NT2/D1 (cell line): ENCODE measurements around the gene CNKSR3.

Experiments
- SUZ12 ChIP-seq: IDR thresholded peaks from 2 replicates; pipeline ENCODE4 v1.6.1; 2011; ENCODE audit not compliant: insufficient read length, insufficient read depth; ENCODE audit errors: extremely low read depth
- YY1 ChIP-seq: IDR thresholded peaks from 2 replicates; pipeline ENCODE4 v1.6.1; 2011; ENCODE audit not compliant: insufficient read length, insufficient read depth
- ZNF274 ChIP-seq: IDR thresholded peaks from 2 replicates; pipeline ENCODE4 v1.6.1; 2011; ENCODE audit warnings: mild to moderate bottlenecking, low read depth, low read length

DNA sequence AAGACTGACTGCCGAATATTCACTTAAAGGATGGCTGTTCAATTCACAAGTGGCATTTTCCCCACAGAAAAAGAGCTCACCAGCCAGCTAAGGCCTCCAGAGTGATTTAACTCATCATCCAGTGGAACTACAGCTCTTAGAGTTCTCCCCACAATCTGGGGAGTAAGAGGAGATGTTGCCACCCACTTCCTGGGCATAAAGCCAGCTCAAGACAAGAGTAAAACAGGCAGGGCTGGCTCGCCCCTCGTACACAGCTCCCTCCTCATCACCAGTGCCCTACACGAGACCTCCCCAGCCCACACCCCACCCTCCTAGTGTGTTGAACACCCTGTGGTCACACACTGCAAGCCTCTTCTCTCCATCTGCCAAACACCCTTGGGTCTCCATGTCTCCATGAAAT, 106.7 kb downstream of the CNKSR3 start:
- no peak for TF ChIP-seq SUZ12
- no peak for TF ChIP-seq YY1
- no peak for TF ChIP-seq ZNF274
